Activated CD8-positive, alpha-beta T cell treated with anti-CD3 and anti-CD28 coated beads for 36 hours (primary cell): ENCODE data around the gene BCL2L14. TPM values are rescaled to one million over a fixed set of nuclear protein-coding genes. Genes with fewer than 3 reads are reported as not detected.
"Not testable (repeated sequence)": the region's sequence is repeated elsewhere in the genome, so short reads cannot be mapped to it uniquely, and the experiment has no call there.

Experiments
- ATAC-seq: fragments of 200-7000 bp; cut with Tn5 transposase; one replicate; pipeline ENCODE4 v1.10.0; 2021; ENCODE audit warnings: mild to moderate bottlenecking, moderate library complexity
- CTCF ChIA-PET: fragments of 350-600 bp; sonication (Branson Sonifier 250); formaldehyde crosslinking; loops from one replicate; lab custom pipeline; 2021; ENCODE audit warnings: antibody characterized with exemption; lab: Charles Lee
- POLR2A ChIA-PET: fragments of 350-600 bp; sonication (Branson Sonifier 250); formaldehyde crosslinking; loops from one replicate; lab custom pipeline; 2021; ENCODE audit warnings: antibody characterized with exemption; lab: Charles Lee
- DNase-seq: peaks from one replicate; pipeline ENCODE4 v3.0.0-alpha.2; 2020
- H3K27ac Mint-ChIP-seq: one replicate; pipeline ENCODE4 v1.8.0; 2021; ENCODE audit warnings: mild to moderate bottlenecking, mixed read lengths
- H3K27me3 Mint-ChIP-seq: one replicate; pipeline ENCODE4 v1.8.0; 2021; ENCODE audit warnings: mixed read lengths
- H3K36me3 Mint-ChIP-seq: one replicate; pipeline ENCODE4 v1.8.0; 2021; ENCODE audit warnings: low read depth, mixed read lengths
- H3K4me1 Mint-ChIP-seq: one replicate; pipeline ENCODE4 v1.8.0; 2021; ENCODE audit warnings: low read depth, mixed read lengths
- H3K4me3 Mint-ChIP-seq: one replicate; pipeline ENCODE4 v1.8.0; 2021; ENCODE audit warnings: mild to moderate bottlenecking, moderate library complexity, mixed read lengths
- H3K9me3 Mint-ChIP-seq: one replicate; pipeline ENCODE4 v1.8.0; 2021; ENCODE audit warnings: mixed read lengths
- CTCF ChIP-seq: fragments of 200-600 bp; IDR thresholded peaks from one replicate; pipeline ENCODE4 v1.8.0; 2022; ENCODE audit warnings: antibody characterized with exemption, mild to moderate bottlenecking
- intact Hi-C: fragments of 100-400 bp; cut with micrococcal nuclease; formaldehyde crosslinking; loops from one replicate; pipeline ENCODE4 v1.10.0; 2022
- total RNA-seq, 2 experiments: library from RNA; stranded (reverse); gene quantifications; one replicate each; pipeline ENCODE4 v1.2.3, GENCODE V29; 2021

Gene BCL2L14
- total RNA-seq, 2 experiments from 2014 or later = 3.7 to 5.1 TPM

GRCh38 chr12:12107678-12108077 lies 36.9 kb downstream of the BCL2L14 start:
- peaks cover 1% of the 10 kb centered on the region for H3K27me3 Mint-ChIP-seq
- intact Hi-C loops = no loop called here
- ATAC-seq (no peak), DNase-seq (no peak)
- H3K9me3 Mint-ChIP-seq = peaks cover 14% of the 10 kb centered on the region
- no peak for TF ChIP-seq CTCF
- no peak overlapping the region for H3K27ac Mint-ChIP-seq
- H3K4me3 Mint-ChIP-seq = no peak overlapping the region
- no peaks in the 10 kb centered on the region for H3K4me1 Mint-ChIP-seq
- peaks cover 3% of the 10 kb centered on the region for H3K36me3 Mint-ChIP-seq
- POLR2A ChIA-PET = no interaction called here
- CTCF ChIA-PET = no interaction called here

GRCh38 chr12:12108441-12109058 lies 37.8 kb downstream of the BCL2L14 start:
- ChIA-PET CTCF (no interaction called here), POLR2A (no interaction called here)
- Mint-ChIP-seq H3K4me1 (no peaks in the 10 kb centered on the region), H3K9me3 (peaks cover 10% of the 10 kb centered on the region), H3K27me3 (peaks cover 1% of the 10 kb centered on the region), H3K36me3 (peaks cover 1% of the 10 kb centered on the region), H3K4me3 (no peak overlapping the region), H3K27ac (no peak overlapping the region)
- intact Hi-C loops = no loop called here
- ATAC-seq (no peak), DNase-seq (no peak)
- TF ChIP-seq CTCF = no peak

- H3K36me3 Mint-ChIP-seq, H3K4me3 Mint-ChIP-seq, H3K9me3 Mint-ChIP-seq, H3K27ac Mint-ChIP-seq, intact Hi-C loops, H3K27me3 Mint-ChIP-seq, POLR2A ChIA-PET, ATAC-seq, H3K4me1 Mint-ChIP-seq: not testable (repeated sequence)
- DNase-seq = peak; percentile 51
- CTCF ChIA-PET = interaction anchor here (0.7 kb wide), 1 partner anchor 216 kb away, joined by 4 read pairs; no protein-coding TSS in a partner anchor
These were observed 40.3 kb downstream of the BCL2L14 start for GRCh38 chr12:12110923-12111555.

- H3K4me3 Mint-ChIP-seq = no peak overlapping the region
- no peak for TF ChIP-seq CTCF
- peaks cover 1% of the 10 kb centered on the region for H3K36me3 Mint-ChIP-seq
- H3K27ac Mint-ChIP-seq = no peak overlapping the region
- ATAC-seq (no peak), DNase-seq (no peak)
- H3K9me3 Mint-ChIP-seq = no peaks in the 10 kb centered on the region
- intact Hi-C loops = no loop called here
- no peaks in the 10 kb centered on the region for H3K4me1 Mint-ChIP-seq
- peaks cover 1% of the 10 kb centered on the region for H3K27me3 Mint-ChIP-seq
- ChIA-PET CTCF (no interaction called here), POLR2A (no interaction called here)
These were observed 44.8 kb downstream of the BCL2L14 start for GRCh38 chr12:12115514-12115913.

GRCh38 chr12:12116677-12117076 lies 45.9 kb downstream of the BCL2L14 start:
- Mint-ChIP-seq H3K4me3 (no peak overlapping the region), H3K27me3 (peaks cover 1% of the 10 kb centered on the region), H3K4me1 (no peaks in the 10 kb centered on the region), H3K9me3 (no peaks in the 10 kb centered on the region), H3K36me3 (peaks cover 1% of the 10 kb centered on the region), H3K27ac (no peak overlapping the region)
- POLR2A ChIA-PET = interaction anchor here (0.6 kb wide), 1 partner anchor 239 kb away, joined by 3 read pairs; no protein-coding TSS in a partner anchor
- no peak for DNase-seq
- TF ChIP-seq CTCF = no peak
- CTCF ChIA-PET = no interaction called here
- intact Hi-C loops = no loop called here
- no peak for ATAC-seq
